Stimulated activated CD8-positive, alpha-beta memory T cell treated with anti-CD3 and anti-CD28 coated beads, Interleukin-7, amount 100 ng/mL, for 1 hour (primary cell): ENCODE data around the gene PPP1R14C.

Experiments used
- DNase-seq, 2 donors: peaks; one replicate each; pipeline ENCODE4 v3.0.0-alpha.2; 2020; ENCODE audit warnings: low read depth in 2 of 2

PPP1R14C gene

DNA sequence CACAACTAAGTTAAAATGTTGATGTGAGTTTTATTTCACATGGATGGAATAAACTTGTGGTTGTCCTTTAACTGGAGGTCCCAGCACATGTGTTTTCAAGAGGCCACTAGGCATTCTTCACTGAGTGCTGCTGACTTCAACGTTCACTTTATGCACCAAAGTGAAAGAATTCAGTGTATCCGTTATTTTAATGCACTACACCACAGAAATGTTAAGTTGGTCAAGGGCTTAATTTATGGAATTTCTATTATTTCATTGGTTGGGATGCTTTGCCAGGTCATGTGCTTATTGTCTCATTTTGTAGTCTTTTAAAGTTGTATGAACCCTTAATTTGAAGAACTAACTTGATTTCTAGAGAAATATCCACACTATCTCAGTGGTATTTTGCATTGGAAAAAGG lies 106.4 kb downstream of the PPP1R14C start:
- no peak for DNase-seq

GRCh38 chr6:150250826-150251225 lies 108.0 kb downstream of the PPP1R14C start:
- no peak for DNase-seq

GRCh38 chr6:150251566-150252186 lies 108.8 kb downstream of the PPP1R14C start:
- no peak for DNase-seq

DNA sequence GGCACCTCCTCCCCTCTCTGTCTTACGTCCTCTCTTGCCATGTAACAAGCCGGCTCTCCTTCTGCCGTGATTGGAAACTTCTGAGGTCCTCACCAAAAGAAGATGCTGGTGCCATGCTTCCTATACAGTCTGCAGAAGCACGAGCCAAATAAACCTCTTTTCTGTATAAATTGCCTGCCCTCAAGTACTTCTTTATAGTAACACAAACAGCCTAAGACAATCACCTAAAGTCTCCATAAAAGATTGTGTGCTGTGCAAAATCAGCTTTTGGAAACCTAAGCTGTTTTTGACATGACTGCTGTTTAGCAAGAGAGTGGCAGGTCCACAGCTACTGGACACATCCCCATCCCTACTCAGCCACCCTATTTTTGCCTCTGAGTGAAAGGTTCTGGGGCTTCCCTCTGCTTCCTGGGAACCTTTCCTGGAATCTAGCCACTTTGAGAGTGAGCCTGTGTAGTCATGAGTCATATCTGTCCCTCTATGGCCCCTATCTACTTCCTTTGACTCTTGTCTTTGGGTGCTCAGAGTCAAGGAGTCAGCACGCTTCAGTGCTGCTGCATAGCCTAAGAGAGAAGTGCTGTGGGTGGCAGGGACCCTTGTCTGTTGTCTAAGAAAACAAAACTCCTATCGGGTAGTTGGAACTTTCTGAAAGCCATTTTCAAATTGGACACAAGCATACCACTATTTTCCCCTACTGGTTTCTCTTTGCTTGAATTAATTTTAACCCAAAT lies 110.0 kb downstream of the PPP1R14C start:
- DNase-seq = no peak

GRCh38 chr6:150253489-150253888 lies 110.6 kb downstream of the PPP1R14C start:
- no peak for DNase-seq

- DNase-seq = no peak
Measured at GRCh38 chr6:150254770-150255169, 111.9 kb downstream of the PPP1R14C start.

GRCh38 chr6:150255840-150256239 lies 113.0 kb downstream of the PPP1R14C start:
- DNase-seq = no peak

GRCh38 chr6:150256618-150257272 lies 113.9 kb downstream of the PPP1R14C start:
- no peak for DNase-seq

DNA sequence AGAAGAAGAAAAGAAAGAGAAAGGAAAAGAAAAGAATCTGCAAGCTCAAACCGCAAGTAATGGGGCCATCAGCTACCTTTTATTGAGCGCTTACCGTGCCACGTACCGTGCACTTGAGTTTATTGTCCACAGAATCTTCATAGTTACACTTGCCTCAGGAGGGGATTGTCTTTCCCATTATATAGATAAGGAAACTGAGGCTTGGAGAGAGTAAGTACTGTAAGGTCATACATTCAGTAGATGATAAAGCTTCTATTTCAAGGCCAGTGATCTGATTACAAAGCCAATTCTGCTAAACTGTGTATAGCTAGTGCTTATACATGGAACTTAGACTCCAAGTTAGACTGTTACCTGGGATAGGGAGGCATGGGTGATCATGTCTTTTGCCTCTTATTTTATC lies 115.5 kb downstream of the PPP1R14C start:
- no peak for DNase-seq

DNA sequence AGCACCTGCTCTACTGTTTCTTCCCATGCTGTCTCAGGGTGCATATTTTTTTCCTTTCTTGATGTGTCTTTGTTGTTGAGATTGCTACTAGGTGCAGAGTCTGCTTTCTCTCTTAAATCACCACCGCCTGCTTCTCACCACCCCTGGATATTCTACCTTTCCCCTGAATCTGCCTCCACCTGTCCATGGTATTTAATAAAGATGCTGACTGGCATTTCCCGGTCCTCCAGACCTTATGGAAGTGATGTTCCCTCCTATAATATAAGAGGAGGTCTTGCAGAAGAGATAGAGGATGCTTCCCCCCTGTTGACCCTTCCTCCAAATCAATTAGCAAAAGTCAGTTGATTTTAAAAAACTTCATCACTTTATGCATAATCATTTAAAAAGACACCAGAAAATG lies 118.1 kb downstream of the PPP1R14C start:
- DNase-seq = no peak

DNA sequence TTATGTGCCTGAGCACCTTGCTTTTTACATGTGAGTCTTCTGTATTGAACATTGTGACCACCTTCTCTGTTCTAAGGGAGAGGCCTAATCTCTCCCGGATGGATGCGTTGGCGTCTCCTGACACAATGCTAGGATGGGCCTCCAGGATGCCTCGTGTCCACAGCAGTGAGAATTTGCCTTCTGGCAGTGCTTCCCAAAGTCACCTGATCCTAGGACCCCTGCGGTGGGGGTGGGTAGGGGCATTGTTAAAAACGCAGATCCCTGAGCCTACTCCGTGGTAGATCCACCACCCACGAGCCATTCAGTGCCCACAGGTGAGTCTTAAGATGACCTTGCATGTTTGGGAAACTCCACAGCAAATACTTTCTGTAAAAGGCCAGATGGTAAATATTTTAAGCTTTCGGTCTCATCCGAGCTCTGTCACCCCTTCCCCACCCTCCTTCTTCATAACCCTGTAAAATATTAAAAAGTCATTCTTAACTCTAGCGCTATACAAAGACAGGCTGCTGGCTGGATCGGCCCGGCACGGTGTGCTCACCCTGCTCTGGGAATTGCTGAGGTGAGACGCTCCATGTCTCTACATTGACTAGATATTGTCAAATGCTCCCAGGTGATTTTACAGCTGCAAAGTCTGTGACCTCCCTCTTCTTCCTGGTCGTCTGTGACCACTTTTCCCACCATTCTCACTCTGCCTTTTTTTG lies 119.3 kb downstream of the PPP1R14C start:
- no peak for DNase-seq

DNA sequence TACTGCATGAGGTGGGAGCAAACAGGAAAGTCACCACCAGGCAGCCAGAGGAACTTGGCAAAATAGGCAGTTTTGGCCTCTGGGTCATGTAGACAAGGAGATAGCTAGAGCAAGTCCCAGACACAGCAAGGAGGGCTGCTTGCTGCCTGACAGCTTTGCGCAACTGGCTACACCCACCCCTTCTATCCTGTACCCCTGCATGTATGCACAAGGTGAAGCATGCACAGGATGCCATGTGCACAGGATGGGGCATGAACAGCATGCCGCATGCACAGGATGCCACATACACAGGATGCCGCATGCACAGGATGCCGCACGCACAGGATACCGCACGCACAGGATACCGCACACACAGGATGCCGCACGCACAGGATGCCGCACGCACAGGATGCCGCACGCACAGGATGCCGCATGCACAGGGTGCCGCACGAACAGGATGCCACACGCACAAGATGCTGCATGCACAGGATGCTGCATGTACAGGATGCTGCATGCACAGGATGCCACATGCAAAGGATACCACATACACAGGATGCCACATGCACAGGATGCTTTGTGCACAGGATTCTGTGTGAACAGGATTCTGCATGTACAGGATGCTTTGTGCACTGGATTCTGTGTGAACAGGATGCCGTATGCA lies 121.0 kb downstream of the PPP1R14C start:
- no peak for DNase-seq

- DNase-seq = no peak
Measured at GRCh38 chr6:150266309-150266708, 123.5 kb downstream of the PPP1R14C start.

- DNase-seq = no peak
Measured at GRCh38 chr6:150266963-150267685, 124.3 kb downstream of the PPP1R14C start.

DNA sequence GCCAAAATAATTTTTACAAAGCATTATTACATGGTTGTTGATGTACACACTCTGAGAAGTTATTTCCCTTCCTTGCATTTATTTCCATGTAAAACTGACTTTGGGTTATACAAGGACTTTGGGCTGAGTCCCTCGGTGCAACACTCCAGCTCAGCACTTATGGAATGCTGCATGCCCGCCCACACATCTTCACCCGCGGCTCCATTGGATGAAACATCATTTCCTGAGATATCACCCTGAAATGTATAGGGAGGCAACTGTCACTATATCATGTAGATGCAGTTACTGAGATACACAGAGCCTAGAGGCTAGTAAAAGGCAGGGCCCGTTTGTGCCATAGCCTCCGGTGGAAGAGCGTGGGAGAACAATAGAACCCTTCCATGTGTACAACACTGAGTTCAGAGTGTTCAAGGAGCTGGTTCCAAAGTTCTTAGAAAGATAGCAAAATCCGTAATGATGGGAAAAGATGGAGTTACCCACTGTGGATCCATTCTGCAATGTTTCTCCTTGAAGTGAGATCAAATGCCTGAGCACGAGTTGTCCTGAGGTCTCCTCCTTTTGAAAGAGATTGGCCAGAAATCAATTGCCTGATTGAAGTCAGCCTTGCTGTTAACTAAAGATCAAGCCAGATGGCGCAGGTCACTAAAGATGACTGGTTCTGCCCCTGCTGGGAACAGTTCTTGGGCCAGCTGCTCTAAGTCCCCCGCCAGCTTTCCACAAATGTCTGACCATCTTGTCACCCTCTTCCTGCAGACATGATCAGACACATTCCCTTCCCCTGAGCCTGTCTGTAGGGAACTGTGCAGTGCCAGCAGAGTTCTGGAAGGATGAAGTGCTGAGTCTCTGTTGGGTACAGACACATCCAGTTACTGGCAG lies 125.1 kb downstream of the PPP1R14C start:
- no peak for DNase-seq

DNA sequence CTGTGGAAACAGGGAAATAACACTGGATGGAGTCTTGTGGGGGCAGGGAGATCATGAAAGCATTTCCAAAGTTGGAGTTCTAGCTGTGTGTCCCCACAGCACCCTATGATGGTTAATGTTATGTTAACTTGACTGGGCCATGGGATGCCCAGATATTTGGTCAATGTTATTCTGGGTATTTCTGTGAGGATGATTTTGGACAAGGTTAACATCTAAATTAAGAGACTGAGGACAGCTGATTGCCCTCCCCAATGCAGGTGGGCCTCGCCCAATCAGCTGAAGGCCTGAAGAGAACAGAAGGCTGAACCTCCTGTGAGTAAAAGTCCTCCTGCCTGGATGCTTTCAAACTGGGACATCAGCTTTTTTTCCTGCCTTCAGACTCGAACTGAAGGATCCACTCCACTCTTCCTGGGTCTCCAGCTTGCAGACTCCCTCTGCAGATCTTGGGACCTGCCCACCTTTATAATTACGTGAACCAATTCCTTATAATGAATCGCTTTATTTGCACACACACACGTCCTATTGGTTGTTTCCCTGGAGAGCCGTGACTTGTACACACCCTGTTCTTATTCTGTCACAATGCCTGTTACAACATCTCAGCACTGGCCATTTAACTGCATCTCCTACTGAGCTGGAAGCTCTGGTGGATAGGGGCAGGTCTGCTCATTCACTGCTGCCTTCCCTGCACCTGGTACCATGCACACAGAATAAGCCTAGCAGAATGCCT lies 126.4 kb downstream of the PPP1R14C start:
- DNase-seq = no peak

GRCh38 chr6:150269857-150270223 lies 127.0 kb downstream of the PPP1R14C start:
- no peak for DNase-seq

DNA sequence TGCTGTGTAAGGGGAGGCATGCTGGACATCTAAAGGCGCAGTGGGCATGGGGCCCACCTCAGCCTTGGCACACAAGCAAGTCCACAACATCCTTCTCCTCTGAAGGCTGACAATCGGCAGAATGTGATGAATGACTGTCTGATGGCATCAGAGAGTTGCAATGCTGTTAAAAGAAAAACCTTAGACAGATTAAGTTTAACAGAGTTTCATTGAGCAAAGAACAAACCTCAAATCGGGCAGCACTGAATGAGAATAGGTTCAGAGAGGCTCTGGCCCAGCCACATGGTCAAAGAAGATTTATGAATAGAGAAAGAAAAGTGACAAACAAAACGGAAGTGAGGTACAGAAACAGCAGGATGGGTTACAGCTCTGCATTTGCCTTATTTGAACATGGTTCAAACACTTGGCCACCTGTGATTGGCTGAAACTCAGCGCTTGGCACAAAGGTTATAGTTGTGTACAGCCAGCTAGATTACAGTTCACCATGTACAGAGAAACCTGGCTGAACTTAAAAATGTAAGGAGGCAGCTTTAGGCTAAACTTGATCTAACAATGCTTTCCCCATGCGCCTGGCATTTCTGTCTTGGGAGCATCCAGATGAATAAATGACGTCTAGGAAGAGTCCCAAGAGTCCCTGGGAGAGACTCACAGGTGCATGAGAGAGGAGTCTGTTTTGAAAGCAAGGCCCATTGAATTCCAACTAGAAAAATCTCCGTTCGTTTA lies 127.6 kb downstream of the PPP1R14C start:
- no peak for DNase-seq

DNA sequence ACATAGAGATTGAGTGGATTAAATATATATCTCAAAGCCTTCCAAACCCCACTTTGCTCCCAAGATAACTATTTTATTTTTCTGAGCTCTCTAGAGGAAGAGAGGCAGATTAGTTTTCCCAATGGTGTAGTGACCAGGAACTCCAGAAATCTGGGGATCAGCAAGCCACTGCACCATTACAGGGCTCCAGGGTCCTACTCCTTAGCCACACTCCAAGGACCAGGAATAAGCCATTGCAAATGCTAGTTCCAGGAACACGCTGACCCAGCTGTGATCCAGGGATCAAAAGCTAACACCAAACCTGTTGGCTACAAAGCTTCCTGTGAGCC lies 128.3 kb downstream of the PPP1R14C start:
- no peak for DNase-seq
